OCI-LY1 (cell line): Measurements from ENCODE around the gene ATP8A2.

ENCODE experiments used
- EZH2 ChIP-seq: fragments of 200-600 bp; sonication (generic), shearing (Covaris generic); IDR thresholded peaks from 2 replicates; pipeline ENCODE4 v1.8.0; 2017; ENCODE audit warnings: borderline replicate concordance, mixed run types, mild to moderate bottlenecking, antibody characterized with exemption, low read length, moderate library complexity, mixed read lengths
- TF ChIP-seq, protein P1 (sequence below): fragments of 200-600 bp; sonication (generic), shearing (Covaris generic); IDR thresholded peaks from 2 replicates; pipeline ENCODE4 v1.5.1; 2017; ENCODE audit warnings: mild to moderate bottlenecking, antibody characterized with exemption, low read length, moderate library complexity, mixed read lengths

DNA sequence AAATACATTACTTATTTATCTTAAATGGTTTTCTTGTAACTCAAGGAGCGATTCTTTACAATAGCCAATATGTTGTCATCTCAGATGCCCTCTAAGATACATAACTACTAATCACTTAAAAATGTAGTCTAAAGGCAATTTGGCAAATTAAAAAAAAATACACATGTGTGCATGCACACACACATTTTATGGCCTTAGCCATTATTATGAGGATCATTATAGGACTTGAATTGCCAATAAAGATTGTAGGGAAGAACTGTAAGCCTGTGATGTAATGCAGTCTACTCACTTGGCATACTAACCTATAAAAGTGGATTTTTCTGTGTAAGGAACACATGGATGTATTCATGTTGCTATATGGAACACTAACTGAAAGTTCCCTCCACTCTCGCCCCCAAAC is 405.7 kb downstream of the ATP8A2 start:
- no peak for TF ChIP-seq EZH2
- TF ChIP-seq, protein P1, sequence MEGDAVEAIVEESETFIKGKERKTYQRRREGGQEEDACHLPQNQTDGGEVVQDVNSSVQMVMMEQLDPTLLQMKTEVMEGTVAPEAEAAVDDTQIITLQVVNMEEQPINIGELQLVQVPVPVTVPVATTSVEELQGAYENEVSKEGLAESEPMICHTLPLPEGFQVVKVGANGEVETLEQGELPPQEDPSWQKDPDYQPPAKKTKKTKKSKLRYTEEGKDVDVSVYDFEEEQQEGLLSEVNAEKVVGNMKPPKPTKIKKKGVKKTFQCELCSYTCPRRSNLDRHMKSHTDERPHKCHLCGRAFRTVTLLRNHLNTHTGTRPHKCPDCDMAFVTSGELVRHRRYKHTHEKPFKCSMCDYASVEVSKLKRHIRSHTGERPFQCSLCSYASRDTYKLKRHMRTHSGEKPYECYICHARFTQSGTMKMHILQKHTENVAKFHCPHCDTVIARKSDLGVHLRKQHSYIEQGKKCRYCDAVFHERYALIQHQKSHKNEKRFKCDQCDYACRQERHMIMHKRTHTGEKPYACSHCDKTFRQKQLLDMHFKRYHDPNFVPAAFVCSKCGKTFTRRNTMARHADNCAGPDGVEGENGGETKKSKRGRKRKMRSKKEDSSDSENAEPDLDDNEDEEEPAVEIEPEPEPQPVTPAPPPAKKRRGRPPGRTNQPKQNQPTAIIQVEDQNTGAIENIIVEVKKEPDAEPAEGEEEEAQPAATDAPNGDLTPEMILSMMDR: no peak
